Epithelial cell of esophagus (primary cell): ENCODE measurements around the gene HOXD13.

Source experiments
- DNase-seq: peaks from one replicate; pipeline ENCODE4 v3.0.0; 2010; ENCODE audit warnings: low read depth
- H3K4me3 ChIP-seq: 2 replicates; pipeline ENCODE4 v1.5.1; 2011; ENCODE audit warnings: mild to moderate bottlenecking, low read length, control low read depth
- TF ChIP-seq, protein P1 (sequence below): IDR thresholded peaks from 2 replicates; pipeline ENCODE4 v1.5.1; 2011; ENCODE audit warnings: low read depth, mild to moderate bottlenecking, low read length, control low read depth, inconsistent platforms; ENCODE audit not compliant: insufficient read depth; ENCODE audit errors: missing control alignments

The HOXD13 gene

DNA sequence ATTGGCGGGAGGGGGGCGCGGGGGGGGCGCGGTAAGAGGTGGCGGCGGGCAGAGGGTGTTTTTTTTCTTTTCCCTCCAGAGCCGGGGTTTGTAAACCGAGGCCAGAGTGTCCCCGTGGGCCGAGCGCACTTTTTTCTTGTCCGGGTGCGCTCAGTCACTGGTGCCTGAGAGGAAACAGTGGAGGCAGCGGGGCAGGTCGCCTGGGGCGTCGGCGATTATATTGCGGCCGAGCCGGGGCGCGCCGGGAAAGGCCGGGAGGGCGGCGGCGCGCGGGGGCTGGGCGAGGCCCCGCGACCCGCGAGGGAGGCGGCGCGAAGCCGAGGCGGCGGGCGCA is 37.3 kb downstream of the HOXD13 start:
- TF ChIP-seq, protein P1, sequence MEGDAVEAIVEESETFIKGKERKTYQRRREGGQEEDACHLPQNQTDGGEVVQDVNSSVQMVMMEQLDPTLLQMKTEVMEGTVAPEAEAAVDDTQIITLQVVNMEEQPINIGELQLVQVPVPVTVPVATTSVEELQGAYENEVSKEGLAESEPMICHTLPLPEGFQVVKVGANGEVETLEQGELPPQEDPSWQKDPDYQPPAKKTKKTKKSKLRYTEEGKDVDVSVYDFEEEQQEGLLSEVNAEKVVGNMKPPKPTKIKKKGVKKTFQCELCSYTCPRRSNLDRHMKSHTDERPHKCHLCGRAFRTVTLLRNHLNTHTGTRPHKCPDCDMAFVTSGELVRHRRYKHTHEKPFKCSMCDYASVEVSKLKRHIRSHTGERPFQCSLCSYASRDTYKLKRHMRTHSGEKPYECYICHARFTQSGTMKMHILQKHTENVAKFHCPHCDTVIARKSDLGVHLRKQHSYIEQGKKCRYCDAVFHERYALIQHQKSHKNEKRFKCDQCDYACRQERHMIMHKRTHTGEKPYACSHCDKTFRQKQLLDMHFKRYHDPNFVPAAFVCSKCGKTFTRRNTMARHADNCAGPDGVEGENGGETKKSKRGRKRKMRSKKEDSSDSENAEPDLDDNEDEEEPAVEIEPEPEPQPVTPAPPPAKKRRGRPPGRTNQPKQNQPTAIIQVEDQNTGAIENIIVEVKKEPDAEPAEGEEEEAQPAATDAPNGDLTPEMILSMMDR = no peak
- DNase-seq = no peak
- H3K4me3 ChIP-seq = no peak overlapping the region

DNA sequence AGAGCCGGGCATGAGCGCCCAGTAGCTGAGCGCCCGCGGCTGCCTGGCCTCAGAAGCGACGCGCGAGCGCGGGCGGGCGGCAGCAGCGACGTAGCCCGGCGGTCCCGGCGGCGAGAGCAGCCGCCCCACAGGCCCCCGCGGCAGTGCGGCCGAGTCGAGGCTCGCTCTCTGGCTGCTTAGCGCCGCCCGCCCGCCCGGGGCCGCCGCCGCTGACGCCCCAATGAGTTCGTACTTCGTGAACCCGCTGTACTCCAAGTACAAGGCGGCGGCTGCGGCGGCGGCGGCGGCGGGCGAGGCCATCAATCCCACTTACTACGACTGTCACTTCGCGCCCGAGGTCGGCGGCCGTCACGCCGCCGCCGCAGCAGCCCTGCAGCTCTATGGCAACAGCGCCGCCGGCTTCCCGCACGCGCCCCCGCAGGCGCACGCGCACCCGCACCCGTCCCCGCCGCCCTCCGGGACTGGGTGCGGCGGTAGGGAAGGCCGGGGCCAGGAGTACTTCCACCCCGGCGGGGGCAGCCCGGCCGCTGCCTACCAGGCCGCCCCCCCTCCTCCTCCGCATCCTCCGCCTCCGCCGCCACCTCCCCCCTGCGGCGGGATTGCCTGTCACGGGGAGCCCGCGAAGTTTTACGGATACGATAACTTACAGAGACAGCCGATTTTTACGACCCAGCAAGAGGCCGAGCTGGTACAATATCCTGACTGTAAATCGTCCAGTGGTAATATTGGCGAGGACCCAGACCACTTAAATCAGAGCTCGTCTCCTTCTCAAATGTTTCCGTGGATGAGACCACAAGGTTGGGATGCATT is 37.8 kb downstream of the HOXD13 start:
- TF ChIP-seq, protein P1 = no peak
- DNase-seq = peak; percentile 14
- no peak overlapping the region for H3K4me3 ChIP-seq

DNA sequence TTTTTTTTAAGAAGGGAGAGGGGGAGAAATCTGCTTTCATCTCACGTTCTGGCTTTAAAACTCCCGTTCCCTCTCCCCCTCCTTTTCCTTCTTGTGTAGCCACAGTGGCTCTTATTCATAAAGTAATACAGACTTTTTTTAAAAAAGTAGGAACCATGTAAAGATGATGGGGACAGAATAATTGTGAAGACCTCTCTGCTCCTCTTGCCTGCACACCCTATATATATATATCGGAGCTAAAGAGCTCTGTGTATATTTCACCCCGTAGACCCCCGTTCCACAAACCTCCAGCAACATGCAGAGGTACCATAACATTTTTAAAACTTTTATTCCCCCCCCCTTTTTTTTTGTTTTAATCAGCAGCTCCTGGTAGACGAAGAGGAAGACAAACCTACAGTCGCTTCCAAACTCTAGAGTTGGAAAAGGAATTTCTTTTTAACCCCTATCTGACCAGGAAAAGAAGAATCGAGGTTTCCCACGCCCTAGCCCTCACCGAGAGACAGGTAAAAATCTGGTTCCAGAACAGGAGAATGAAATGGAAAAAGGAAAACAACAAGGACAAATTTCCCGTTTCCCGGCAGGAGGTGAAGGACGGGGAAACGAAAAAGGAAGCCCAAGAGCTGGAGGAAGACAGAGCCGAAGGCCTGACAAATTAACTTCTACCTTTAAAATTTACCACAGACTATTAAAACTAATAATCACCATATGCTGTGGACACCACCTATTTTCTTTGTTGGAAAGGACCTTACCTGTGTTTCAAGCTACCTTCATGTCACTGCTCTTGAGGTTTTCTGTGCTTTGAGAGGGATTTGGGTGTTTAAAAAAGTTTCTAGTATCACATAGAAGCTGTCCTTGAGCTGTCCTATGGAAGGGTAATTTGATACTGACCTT is 38.7 kb downstream of the HOXD13 start:
- TF ChIP-seq, protein P1 = no peak
- DNase-seq = no peak
- H3K4me3 ChIP-seq = no peak overlapping the region

DNA sequence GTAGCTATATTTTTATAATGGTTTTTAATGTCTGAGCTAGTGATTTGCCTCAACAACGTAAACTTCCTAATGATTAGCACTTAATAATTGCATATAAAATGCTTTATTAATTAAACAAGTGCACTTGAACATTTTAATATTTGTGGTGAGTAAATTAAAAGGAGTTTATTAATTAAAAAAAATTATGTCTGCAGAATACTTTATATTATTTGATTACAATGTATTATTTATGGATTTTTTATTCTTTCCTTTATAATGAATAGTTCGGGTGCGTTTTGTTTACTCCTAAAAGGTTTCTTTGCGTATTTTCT is 39.3 kb downstream of the HOXD13 start:
- TF ChIP-seq, protein P1 = no peak
- no peak for DNase-seq

DNA sequence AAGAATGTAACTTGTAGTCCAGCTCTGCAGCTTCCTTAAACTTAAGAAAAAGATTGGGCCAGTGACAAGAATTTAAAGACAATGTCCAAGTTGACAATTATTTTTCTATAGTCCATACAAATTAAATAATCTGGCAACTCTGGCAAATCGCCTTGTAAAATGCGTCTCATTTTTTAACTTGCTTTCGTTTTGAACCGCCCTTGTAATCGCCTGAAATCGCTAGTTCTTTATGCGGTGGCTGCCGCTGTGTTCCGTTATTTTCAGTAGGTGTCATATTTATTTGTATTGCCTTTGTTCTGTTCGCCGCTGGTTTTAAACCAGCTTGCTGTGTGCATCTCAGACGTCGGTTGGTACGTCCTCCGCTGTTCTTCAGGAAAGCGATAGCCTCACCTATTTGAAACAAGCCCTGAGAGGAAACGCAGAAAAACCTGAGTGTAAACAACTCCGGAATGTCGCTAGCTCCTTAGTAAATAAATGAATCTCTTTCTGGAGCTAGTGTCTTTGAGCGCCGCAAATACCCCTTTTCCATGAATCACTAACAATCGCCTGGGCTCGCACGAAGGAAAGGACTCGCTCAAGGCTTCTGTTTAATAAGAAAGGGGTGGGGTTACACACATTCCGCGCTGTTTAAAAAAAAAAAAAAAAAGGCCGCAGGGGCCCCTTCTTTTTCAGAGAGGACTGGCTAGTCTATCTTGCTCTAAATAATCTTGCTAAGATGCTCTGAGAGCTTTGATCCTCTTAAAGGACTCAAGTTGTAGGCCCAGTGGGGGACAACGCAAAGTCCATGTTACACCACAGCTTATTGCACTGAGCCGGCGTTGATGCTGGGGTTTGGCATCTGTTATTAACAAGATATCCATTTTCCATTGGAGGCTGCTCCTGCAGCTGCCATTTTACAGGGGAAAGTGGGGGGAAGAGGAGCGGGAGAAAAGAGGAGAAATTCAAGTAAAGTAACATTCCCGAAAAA is 40.0 kb downstream of the HOXD13 start:
- no peak for DNase-seq
- no peak overlapping the region for H3K4me3 ChIP-seq
- TF ChIP-seq, protein P1 = no peak

More for the DNA sequence above, 39.3 kb downstream of the HOXD13 start:
- no peak overlapping the region for H3K4me3 ChIP-seq

DNA sequence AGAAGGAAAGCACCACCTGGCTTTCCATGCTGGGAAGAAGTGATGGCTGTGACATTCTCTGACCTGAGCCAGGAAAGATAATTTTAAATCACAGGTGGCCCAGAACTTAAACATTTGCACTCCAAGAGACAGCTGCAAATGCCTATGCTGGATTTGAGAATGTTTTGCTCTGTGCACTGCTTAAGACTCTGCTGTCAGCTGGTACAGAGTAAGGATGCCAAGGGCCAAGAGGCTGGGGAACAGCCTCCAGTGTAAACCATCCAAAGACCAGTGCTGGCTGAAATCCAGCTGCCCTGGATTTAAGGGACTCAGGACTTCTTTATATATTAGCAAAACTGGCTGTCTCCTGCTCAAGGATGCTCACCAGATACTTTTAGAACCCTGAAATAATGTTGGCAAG is 40.9 kb downstream of the HOXD13 start:
- no peak overlapping the region for H3K4me3 ChIP-seq
- DNase-seq = no peak
- TF ChIP-seq, protein P1 = no peak
